ENCODE results near the gene SLC25A42.

DNA sequence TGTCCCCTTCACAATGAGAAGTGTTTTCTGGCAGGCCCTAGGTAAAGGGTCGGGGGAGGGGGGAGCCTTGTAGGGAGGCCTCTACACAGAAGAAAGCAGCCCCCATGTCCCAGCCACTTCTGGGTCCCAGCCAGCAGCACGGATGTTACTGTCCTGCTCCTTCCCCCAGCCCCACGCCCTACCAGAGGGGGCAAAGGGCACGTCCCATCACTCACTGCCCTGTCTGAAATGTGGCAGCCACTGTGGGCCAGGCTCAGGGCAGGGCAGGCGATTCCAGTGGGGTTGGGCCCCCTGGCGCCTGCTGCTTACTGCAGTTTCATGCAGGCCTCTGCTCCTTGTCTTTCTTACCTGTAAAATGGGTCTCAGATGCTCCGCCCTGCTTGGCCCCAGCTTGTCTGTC lies 6.1 kb upstream of the SLC25A42 start:
- TF ChIP-seq POLR2A (IDR thresholded peaks at IDR 0.05) = no peak
- TF ChIP-seq, protein P1, sequence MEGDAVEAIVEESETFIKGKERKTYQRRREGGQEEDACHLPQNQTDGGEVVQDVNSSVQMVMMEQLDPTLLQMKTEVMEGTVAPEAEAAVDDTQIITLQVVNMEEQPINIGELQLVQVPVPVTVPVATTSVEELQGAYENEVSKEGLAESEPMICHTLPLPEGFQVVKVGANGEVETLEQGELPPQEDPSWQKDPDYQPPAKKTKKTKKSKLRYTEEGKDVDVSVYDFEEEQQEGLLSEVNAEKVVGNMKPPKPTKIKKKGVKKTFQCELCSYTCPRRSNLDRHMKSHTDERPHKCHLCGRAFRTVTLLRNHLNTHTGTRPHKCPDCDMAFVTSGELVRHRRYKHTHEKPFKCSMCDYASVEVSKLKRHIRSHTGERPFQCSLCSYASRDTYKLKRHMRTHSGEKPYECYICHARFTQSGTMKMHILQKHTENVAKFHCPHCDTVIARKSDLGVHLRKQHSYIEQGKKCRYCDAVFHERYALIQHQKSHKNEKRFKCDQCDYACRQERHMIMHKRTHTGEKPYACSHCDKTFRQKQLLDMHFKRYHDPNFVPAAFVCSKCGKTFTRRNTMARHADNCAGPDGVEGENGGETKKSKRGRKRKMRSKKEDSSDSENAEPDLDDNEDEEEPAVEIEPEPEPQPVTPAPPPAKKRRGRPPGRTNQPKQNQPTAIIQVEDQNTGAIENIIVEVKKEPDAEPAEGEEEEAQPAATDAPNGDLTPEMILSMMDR (IDR thresholded peaks at IDR 0.05) = no peak

All from uterus (tissue), 2 donors.